Ecto neural progenitor cell (in vitro differentiated cells): Measurements from ENCODE around the gene FBLN1.
"Not testable (repeated sequence)": the region's sequence is repeated elsewhere in the genome, so short reads cannot be mapped to it uniquely, and the experiment has no call there.

ENCODE experiments used
- DNase-seq: peaks from one replicate; pipeline ENCODE4 v3.0.0-alpha.2; 2018; ENCODE audit warnings: low spot score

The FBLN1 gene

GRCh38 chr22:45585946-45586540, 83.4 kb downstream of the FBLN1 start:
- DNase-seq = no peak

- DNase-seq = no peak
Observed at GRCh38 chr22:45586651-45587405, 84.1 kb downstream of the FBLN1 start.

- DNase-seq = no peak
Observed at GRCh38 chr22:45587638-45588505, 85.2 kb downstream of the FBLN1 start.

GRCh38 chr22:45589556-45589955, 86.9 kb downstream of the FBLN1 start:
- no peak for DNase-seq

GRCh38 chr22:45590262-45590661, 87.6 kb downstream of the FBLN1 start:
- DNase-seq = no peak

- not testable (repeated sequence) for DNase-seq
Observed at GRCh38 chr22:45591633-45592213, 89.0 kb downstream of the FBLN1 start.

- no peak for DNase-seq
Observed at GRCh38 chr22:45594123-45594941, 91.6 kb downstream of the FBLN1 start.

- no peak for DNase-seq
Observed at GRCh38 chr22:45597460-45598192, 94.9 kb downstream of the FBLN1 start.

GRCh38 chr22:45598596-45599217, 96.0 kb downstream of the FBLN1 start:
- no peak for DNase-seq

- no peak for DNase-seq
Observed at GRCh38 chr22:45599836-45600577, 97.3 kb downstream of the FBLN1 start.

- no peak for DNase-seq
Observed at GRCh38 chr22:45600790-45601730, 98.4 kb downstream of the FBLN1 start.

- no peak for DNase-seq
Observed at GRCh38 chr22:45602004-45602733, 99.5 kb downstream of the FBLN1 start.

- peak; percentile 87 for DNase-seq
Observed at GRCh38 chr22:45602824-45603595, 100.3 kb downstream of the FBLN1 start.

- no peak for DNase-seq
Observed at GRCh38 chr22:45603619-45604018, 100.9 kb downstream of the FBLN1 start.

GRCh38 chr22:45608045-45608444, 105.4 kb downstream of the FBLN1 start:
- DNase-seq = not testable (repeated sequence)

- DNase-seq = no peak
Observed at GRCh38 chr22:45608763-45609180, 106.1 kb downstream of the FBLN1 start.

- DNase-seq = no peak
Observed at GRCh38 chr22:45612451-45612901, 109.8 kb downstream of the FBLN1 start.
